ENCODE data around the gene RCHY1. TPM values are rescaled to one million over a fixed set of nuclear protein-coding genes. Genes with fewer than 3 reads are reported as not detected.
A peak's percentile ranks its signal among the peaks of the same experiment; 100 is the strongest.
"Not testable (repeated sequence)": the region's sequence is repeated elsewhere in the genome, so short reads cannot be mapped to it uniquely, and the experiment has no call there.

Gene RCHY1
- total RNA-seq = 52.4 TPM
- polyA plus RNA-seq = 24.6 TPM

DNA sequence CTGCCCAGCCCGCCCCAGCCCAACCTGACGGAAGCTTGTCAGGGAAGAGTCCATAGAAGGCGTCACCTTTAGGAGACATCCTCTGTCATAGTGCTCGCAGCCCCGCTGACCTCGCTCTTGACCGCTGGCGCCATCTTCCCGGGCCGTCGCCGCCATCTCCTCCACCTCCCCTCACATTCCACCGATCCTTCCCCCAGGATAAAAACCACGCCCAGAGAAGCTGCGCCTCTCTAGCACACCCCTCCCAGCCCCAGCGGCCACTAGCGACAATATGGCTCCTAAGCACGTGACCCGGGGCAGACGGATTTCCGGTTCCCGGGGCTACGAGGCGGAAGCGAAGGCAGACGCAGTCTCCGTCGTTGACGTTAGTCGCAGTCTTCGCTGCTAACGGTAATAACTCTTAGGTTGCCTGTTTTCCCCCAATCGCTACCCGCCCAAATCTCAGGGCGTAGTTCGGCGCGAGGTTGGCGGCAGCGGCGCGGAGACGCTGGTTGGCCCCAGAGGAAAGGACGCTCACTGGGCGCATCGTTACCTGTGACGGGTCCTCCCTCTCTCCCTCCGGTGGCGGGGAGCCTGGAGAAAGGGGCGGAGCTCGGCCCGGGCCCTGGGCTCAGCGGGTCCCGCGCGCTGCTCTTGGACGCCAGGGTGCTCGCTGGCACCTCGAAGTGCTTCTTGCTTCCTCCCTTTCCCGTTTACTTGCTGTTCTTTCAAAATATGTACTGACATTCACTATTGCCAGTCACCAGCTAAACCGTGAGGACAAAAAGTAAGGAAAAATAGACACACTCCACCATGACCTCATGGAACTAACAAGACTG lies at the start of gene RCHY1, which contains the start of gene THAP6:
Gene RCHY1 (minus strand): TSS at position 273 of the 818 bp plus-strand sequence. CDS start 117 bp downstream, at position 156.
Gene THAP6 (plus strand): TSS at position 343 of the 818 bp plus-strand sequence. CDS start 980 bp downstream, outside the sequence.
- DNase-seq (ENCODE audit: extremely low spot score) = peak; percentile 93
- Histone ChIP-seq H3K4me1 (ENCODE audit: insufficient read depth) (peaks cover 1% of the 10 kb centered on the region), H3K36me3 (ENCODE audit: insufficient read depth) (no peaks in the 10 kb centered on the region), H3K27ac (ENCODE audit: low read depth) (peak within 1 kb of the TSS; percentile 83), H3K4me3 (ENCODE audit: low read depth, low read length) (peak within 1 kb of the TSS; percentile 76)
- WGBS = under 1% methylated on average over 61 of the region's 61 CpGs

DNA sequence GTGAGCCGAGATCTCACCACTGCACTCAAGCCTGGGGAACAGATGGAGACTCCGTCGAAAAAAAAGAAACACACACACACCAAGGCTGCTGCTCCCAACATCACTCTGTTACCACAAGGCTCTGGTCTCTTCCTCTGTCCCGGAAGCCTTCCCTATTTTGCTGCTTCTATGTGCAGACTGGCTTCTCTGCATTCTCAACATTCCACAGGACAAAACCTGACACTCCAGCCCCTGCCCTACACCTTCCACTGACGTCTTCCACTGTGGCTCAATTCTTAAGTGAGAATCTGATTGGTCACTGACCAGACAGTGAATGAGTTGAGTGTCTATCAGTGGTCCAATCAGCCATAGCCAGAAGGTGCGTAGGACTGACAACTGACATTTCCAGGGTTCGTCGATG lies 47.6 kb upstream of the RCHY1 start:
- H3K4me1 ChIP-seq (ENCODE audit: insufficient read depth) = no peaks in the 10 kb centered on the region
- H3K27ac ChIP-seq (ENCODE audit: low read depth) = no peak overlapping the region
- H3K4me3 ChIP-seq (ENCODE audit: low read depth, low read length) = no peak overlapping the region
- WGBS = 76% methylated on average over 8 of the region's 8 CpGs
- H3K36me3 ChIP-seq (ENCODE audit: insufficient read depth) = peaks cover 1% of the 10 kb centered on the region
- DNase-seq (ENCODE audit: extremely low spot score) = peak; percentile 18

DNA sequence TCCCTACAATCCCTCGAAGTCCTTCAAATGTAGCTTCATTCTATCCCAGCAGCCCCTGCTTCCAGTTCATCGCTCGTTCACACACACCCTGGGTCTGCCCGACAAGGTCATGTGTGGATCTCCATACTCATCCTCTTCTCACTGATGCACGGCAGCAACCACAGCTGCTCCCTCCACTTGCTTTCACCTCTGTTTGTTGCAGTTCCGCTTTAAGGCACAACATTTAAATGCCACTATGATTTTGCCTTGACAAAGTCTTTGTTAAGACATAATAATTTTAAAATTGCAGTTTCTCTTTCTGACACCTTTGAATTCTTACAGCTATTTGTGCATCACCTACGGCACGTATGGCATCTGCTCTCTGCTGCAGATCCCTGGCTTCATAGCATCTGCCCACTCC lies 43.5 kb upstream of the RCHY1 start:
- H3K4me3 ChIP-seq (ENCODE audit: low read depth, low read length) = no peak overlapping the region
- no peak for DNase-seq (ENCODE audit: extremely low spot score)
- 84% methylated on average over 8 of the region's 8 CpGs for WGBS
- no peak overlapping the region for H3K27ac ChIP-seq (ENCODE audit: low read depth)
- H3K4me1 ChIP-seq (ENCODE audit: insufficient read depth) = no peaks in the 10 kb centered on the region
- H3K36me3 ChIP-seq (ENCODE audit: insufficient read depth) = no peaks in the 10 kb centered on the region

DNA sequence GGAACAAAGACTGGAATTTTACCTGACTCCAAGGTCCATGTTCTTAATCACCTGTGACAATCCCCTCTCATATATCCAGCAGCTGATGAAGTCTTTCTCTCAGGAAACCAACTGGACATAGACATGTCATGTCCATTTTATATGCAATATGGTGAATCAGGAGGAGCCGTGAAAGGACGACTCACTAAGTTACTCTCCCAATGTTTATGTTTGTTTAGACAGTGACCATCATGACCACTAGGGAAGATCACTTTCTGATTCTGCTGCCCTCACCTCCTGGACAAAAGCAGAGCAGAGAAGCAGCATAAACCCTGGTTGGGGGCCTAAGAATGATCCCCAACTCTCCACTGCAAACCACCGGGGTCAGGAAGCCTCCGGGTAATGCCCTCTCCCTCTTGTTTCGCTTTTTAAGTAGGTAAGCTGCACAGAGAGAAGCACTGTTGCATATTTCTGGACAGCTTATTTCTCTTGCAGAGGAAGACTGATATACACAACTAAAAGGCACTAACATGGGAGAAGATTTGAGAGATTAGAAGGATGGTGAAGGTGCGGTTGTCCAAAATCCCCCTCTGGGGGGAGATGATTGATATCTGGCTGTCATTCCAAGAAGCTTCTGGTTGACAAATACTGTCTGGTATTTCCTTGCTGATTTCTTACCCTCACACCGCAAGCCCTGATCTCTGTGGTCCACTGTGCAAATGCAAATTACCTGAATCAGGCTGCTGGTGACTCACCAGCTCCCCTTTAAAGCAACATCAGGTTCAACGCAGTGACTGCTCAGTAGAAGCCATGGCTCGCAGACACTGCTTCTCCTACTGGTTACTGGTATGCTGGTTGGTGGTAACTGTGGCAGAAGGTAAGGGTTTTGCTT lies 41.3 kb upstream of the RCHY1 start, which contains the start of gene ODAPH:
Gene ODAPH (plus strand): TSS at position 773 of the 871 bp plus-strand sequence. CDS start 17 bp downstream, at position 790.
- no peaks in the 10 kb centered on the region for H3K36me3 ChIP-seq (ENCODE audit: insufficient read depth)
- WGBS = 63% methylated on average over 9 of the region's 9 CpGs
- DNase-seq (ENCODE audit: extremely low spot score) = no peak
- H3K4me1 ChIP-seq (ENCODE audit: insufficient read depth) = no peaks in the 10 kb centered on the region
- no peak within 1 kb of the TSS for H3K4me3 ChIP-seq (ENCODE audit: low read depth, low read length)
- no peak within 1 kb of the TSS for H3K27ac ChIP-seq (ENCODE audit: low read depth)

DNA sequence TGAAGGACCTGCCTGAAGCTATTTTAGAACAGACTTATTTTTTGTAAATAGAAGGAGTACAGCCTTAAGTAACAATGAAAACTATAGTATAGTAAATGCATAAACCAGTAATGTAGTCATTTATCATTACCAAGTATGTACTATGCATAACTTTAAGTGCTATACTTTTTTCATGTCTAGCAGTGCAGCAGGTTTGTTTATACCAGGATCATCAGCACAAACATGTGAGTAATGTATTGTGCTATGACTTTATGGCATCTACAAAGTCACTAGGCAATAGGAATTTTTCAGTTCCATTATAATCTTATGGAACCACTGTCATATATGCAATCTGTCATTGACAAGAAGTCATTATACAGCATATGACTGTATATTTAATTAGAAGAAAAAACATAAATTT lies 38.2 kb upstream of the RCHY1 start:
- no peak overlapping the region for H3K27ac ChIP-seq (ENCODE audit: low read depth)
- no peak for DNase-seq (ENCODE audit: extremely low spot score)
- H3K36me3 ChIP-seq (ENCODE audit: insufficient read depth) = no peaks in the 10 kb centered on the region
- H3K4me1 ChIP-seq (ENCODE audit: insufficient read depth) = no peaks in the 10 kb centered on the region
- no peak overlapping the region for H3K4me3 ChIP-seq (ENCODE audit: low read depth, low read length)

DNA sequence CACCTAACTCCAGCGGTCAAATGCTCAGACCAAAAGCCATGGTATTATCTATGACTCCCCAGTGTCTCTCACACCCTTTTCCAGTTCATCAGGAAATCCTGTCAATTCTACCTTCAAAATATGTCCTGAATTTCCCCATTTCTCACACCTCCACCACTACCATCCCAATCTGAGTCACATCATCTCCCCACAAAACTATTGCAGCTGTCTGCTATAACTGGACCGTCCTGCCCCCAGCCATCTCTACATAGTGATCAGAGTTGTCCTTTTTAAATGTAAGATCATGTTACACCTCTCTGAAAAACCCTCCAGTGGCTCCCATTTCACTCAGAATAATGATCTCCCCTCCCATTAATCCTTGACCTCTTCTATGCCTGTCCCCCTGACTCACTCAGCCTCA lies 34.8 kb upstream of the RCHY1 start:
- H3K36me3 ChIP-seq (ENCODE audit: insufficient read depth) = no peaks in the 10 kb centered on the region
- H3K4me1 ChIP-seq (ENCODE audit: insufficient read depth) = no peaks in the 10 kb centered on the region
- WGBS = 80% methylated on average over 2 of the region's 2 CpGs

DNA sequence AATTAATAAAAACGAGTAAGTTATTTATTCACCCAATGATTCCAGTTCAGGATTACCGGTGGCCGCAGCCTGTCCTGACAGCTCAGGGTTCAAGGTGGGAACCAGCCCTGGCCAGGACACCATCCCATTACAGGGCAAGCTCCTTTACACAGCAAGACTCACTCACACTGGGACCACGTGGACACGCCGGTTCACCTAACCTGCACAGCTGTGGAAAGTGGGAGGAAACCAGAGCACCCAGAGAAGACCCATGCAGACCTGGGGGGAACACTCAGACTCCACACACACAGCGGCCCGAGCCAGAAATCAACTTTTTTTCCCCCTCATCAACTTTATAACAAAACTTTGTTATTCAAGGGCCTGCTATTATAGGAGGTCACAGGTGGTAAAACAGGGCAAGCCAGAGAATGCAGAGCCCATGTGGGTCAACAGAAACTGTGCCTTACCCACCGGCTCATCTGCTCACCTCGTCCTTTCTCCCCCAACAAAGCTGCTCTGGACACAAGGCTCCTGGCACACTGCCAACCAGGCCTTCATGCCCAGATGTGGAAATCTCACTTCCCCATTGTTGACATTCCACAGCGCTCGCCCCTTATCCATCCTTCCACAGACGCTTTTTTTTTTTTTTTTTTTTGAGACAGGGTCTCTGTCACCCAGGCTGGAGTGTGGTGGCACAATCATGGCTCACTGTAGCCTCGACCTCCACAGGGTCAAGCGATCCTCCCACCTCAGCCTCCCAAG lies 33.6 kb upstream of the RCHY1 start:
- no peak overlapping the region for H3K4me3 ChIP-seq (ENCODE audit: low read depth, low read length)
- H3K27ac ChIP-seq (ENCODE audit: low read depth) = no peak overlapping the region
- no peaks in the 10 kb centered on the region for H3K36me3 ChIP-seq (ENCODE audit: insufficient read depth)
- WGBS = 65% methylated on average over 15 of the region's 15 CpGs
- DNase-seq (ENCODE audit: extremely low spot score) = no peak
- H3K4me1 ChIP-seq (ENCODE audit: insufficient read depth) = no peaks in the 10 kb centered on the region

More for the DNA sequence above, 34.8 kb upstream of the RCHY1 start:
- DNase-seq (ENCODE audit: extremely low spot score) = no peak
- no peak overlapping the region for H3K27ac ChIP-seq (ENCODE audit: low read depth)
- no peak overlapping the region for H3K4me3 ChIP-seq (ENCODE audit: low read depth, low read length)

DNA sequence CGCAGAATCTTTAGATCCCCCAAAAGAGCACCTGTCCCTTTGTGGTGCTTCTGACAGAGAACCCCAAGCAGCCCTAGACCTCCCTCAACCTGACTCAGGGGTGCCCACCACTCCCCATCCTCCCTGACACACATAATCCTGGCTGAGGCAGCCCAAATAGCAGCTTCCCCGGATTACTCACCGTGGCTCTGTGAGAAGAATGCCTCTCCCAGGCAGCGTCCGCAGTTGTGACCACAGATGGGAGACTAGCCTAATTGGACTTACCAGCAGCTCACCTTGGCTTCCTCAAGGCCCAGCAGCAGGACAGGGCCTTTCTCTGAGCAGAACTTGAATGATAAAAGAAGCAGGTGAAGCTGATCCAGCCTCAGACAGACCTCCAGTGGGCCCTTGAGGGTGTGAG lies 31.3 kb upstream of the RCHY1 start:
- H3K27ac ChIP-seq (ENCODE audit: low read depth) = no peak overlapping the region
- DNase-seq (ENCODE audit: extremely low spot score) = no peak
- 94% methylated on average over 5 of the region's 5 CpGs for WGBS

DNA sequence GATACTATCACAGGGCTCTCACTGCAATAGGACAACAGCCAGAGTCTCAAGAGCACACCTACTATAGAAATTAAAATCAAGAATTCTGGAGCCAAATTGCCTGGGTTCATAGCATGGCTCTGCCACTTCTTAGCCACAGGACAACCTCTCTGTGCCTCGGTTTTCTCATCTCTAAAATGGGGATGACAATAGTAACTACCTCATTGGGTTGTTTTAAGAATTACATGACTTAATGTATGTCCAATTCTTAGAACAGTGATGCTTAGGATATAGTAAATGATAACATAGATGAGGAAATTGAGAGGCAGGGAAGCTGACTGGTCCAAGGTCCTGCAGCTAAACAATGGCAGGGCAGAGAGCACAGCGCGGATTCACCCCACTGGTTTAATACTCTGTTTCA lies 30.7 kb upstream of the RCHY1 start:
- Histone ChIP-seq H3K4me3 (ENCODE audit: low read depth, low read length) (no peak overlapping the region), H3K4me1 (ENCODE audit: insufficient read depth) (no peaks in the 10 kb centered on the region), H3K36me3 (ENCODE audit: insufficient read depth) (no peaks in the 10 kb centered on the region), H3K27ac (ENCODE audit: low read depth) (no peak overlapping the region)
- DNase-seq (ENCODE audit: extremely low spot score) = no peak
- WGBS = 96% methylated on average over 3 of the region's 3 CpGs

More for the DNA sequence above, 31.3 kb upstream of the RCHY1 start:
- Histone ChIP-seq H3K4me1 (ENCODE audit: insufficient read depth) (no peaks in the 10 kb centered on the region), H3K36me3 (ENCODE audit: insufficient read depth) (no peaks in the 10 kb centered on the region), H3K4me3 (ENCODE audit: low read depth, low read length) (no peak overlapping the region)

DNA sequence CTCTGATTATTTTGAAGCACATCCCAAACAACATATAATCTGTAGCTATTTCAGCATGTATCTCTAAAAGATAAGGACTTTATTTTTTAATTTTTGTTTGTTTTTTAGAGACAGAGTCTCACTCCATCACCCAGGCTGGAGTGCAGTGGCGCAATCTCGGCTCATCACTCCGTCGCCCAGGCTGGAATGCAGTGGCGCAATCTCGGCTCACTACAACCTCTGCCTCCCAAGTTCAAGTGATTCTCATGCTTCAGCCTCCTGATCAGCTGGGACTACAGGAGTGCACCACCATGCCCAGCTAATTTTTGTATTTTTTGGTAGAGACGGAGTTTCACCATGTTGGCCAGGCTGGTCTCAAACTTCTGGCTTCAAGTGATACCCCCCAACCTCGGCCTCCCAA lies 30.0 kb upstream of the RCHY1 start:
- not testable (repeated sequence) for H3K36me3 ChIP-seq (ENCODE audit: insufficient read depth); H3K4me3 ChIP-seq (ENCODE audit: low read depth, low read length); DNase-seq (ENCODE audit: extremely low spot score); H3K27ac ChIP-seq (ENCODE audit: low read depth); H3K4me1 ChIP-seq (ENCODE audit: insufficient read depth)
- 95% methylated on average over 8 of the region's 8 CpGs for WGBS

DNA sequence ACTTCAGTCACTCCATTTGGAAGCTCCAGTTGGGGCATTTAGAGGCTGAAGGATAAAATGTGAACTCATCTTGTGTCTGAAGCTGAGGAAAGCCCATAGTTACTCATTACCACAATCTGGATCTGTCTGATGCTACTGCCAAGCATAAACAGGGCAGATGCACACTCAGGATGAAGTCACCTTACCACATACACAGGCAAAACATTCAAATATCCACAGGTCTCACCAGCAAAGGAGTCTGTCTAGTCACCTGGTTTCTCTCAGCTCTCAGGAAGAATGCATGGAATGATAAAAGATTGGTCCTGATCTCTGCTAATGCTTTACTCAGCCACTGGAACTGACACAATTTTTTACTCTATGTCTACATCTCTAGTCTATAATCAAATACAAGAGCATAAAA lies 28.6 kb upstream of the RCHY1 start:
- H3K4me1 ChIP-seq (ENCODE audit: insufficient read depth) = no peaks in the 10 kb centered on the region
- no peak overlapping the region for H3K27ac ChIP-seq (ENCODE audit: low read depth)
- H3K36me3 ChIP-seq (ENCODE audit: insufficient read depth) = no peaks in the 10 kb centered on the region
- no peak overlapping the region for H3K4me3 ChIP-seq (ENCODE audit: low read depth, low read length)
- DNase-seq (ENCODE audit: extremely low spot score) = no peak

DNA sequence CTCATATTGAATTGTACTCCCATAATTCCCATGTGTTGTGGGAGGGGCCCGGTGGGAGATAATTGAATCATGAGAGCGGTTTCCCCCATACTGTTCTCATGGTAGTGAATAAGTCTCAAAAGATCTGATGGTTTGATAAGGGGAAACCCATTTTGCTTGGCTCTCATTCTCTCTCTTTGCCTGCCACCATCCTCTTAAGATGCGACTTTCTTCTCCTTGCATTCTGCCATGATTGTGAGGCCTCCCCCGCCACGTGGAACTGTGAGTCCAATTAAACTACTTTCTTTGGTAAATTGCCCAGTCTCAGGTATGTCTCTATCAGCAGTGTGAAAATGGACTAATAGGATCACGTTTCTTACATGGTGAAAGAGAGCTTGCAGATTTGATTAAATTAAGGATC lies 23.1 kb upstream of the RCHY1 start:
- not testable (repeated sequence) for H3K4me1 ChIP-seq (ENCODE audit: insufficient read depth); H3K36me3 ChIP-seq (ENCODE audit: insufficient read depth); H3K4me3 ChIP-seq (ENCODE audit: low read depth, low read length); DNase-seq (ENCODE audit: extremely low spot score); H3K27ac ChIP-seq (ENCODE audit: low read depth)
- WGBS = 89% methylated on average over 6 of the region's 6 CpGs

DNA sequence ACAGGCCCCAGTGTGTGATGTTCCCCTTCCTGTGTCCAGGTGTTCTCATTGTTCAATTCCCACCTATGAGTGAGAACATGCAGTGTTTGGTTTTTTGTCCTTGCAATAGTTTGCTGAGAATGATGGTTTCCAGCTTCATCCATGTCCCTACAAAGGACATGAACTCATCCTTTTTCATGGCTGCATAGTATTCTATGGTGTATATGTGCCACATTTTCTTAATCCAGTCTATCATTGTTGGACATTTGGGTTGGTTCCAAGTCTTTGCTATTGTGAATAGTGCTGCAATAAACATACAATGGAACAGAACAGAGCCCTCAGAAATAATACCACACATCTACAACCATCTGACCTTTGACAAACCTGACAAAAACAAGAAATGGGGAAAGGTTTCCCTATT lies 19.7 kb upstream of the RCHY1 start:
- DNase-seq (ENCODE audit: extremely low spot score); H3K4me3 ChIP-seq (ENCODE audit: low read depth, low read length); H3K4me1 ChIP-seq (ENCODE audit: insufficient read depth); H3K27ac ChIP-seq (ENCODE audit: low read depth); H3K36me3 ChIP-seq (ENCODE audit: insufficient read depth): not testable (repeated sequence)

Data from urinary bladder (tissue), 4 donors.